ENCODE data around the gene CILP2. TPM values are rescaled to one million over a fixed set of nuclear protein-coding genes. Genes with fewer than 3 reads are reported as not detected.

Gene CILP2
- total and polyA plus RNA-seq, 9 of the 15 experiments (the other 6 are each of a cell fraction or from before 2014, with no cell fraction given) = 0.04 to 0.35 (median 0.05) TPM; not detected in 2

- no peak for TF ChIP-seq ZNF586 (CRISPR knock-in tag; conservative IDR thresholded peaks at IDR 0.05)
- no peak for TF ChIP-seq NR2C1 (IDR thresholded peaks at IDR 0.05)
- no peak for TF ChIP-seq NR2C1 (tag; IDR thresholded peaks at IDR 0.05)
- no peaks in the 10 kb centered on the region for H3K27me3 ChIP-seq (ENCODE audit: control insufficient read depth in 2 of 2, insufficient read depth in 2 of 2, low read length in 2 of 2)
- 0 out of 4 replicates have a peak overlapping the region, but pooled peaks of 1 of the 2 experiments have one; percentile 48 for H3K9ac ChIP-seq (ENCODE audit: insufficient read depth in 1 of 2, low read depth in 2 of 2, low read length in 2 of 2)
- H3K9me1 ChIP-seq (ENCODE audit: control insufficient read depth, insufficient read depth, low read length) = no peaks in the 10 kb centered on the region
- H3K4me1 ChIP-seq (replicated peaks in 1 of 2; ENCODE audit: control insufficient read depth in 2 of 2, insufficient read depth in 2 of 2, low read length in 2 of 2) = peaks cover 0 to 3% of the 10 kb centered on the region in 2 experiments; a peak in 2 of 5 replicates
- H2AFZ ChIP-seq (ENCODE audit: low read depth, low read length) = no peak overlapping the region
- DNase-seq (ENCODE audit: extremely low read depth in 1 of 4, low spot score in 3 of 4) (no peak), ATAC-seq (no peak), FAIRE-seq (no peak)
- no peaks in the 10 kb centered on the region for H3K9me3 ChIP-seq (replicated peaks; ENCODE audit: control insufficient read depth, insufficient read depth, low read depth, low read length)
- intact Hi-C loops (cut with micrococcal nuclease) = no loop called here
- no TSS peak for BruUV-seq (replicated peaks)
- no peaks in the 10 kb centered on the region for H3K79me2 ChIP-seq (ENCODE audit: control insufficient read depth, insufficient read depth, low read length)
- no peaks in the 10 kb centered on the region for H3K36me3 ChIP-seq (ENCODE audit: control insufficient read depth, insufficient read depth, low read length)
- no peak overlapping the region for H3K27ac ChIP-seq (ENCODE audit: extremely low read depth, low read depth, low read length)
- H4K20me1 ChIP-seq (replicated peaks; ENCODE audit: control insufficient read depth, insufficient read depth, low read length) = no peaks in the 10 kb centered on the region
- CTCF ChIA-PET (ENCODE audit: low intra/inter-chr PET ratio) = no interaction called here
- WGBS (ENCODE audit: insufficient coverage, low coverage, missing lambda C conversion rate) = 25% methylated on average over 6 of the region's 6 CpGs
- POLR2A ChIA-PET = interaction anchor here (0.6 kb wide), 1 partner anchor 26 kb away, joined by 4 read pairs; no protein-coding TSS in a partner anchor
- in situ Hi-C loops (cut with MboI) = no loop called here
- no peak overlapping the region for H3K4me3 ChIP-seq
- no peak overlapping the region for H3K4me2 ChIP-seq (ENCODE audit: insufficient read depth, low read length)
Observed at GRCh38 chr19:19575411-19575810, 37.3 kb downstream of the CILP2 start.

GRCh38 chr19:19578252-19578651, 40.2 kb downstream of the CILP2 start:
- Histone ChIP-seq H3K4me3 (no peak overlapping the region), H3K9me1 (ENCODE audit: control insufficient read depth, insufficient read depth, low read length) (no peaks in the 10 kb centered on the region), H3K9me3 (replicated peaks; ENCODE audit: control insufficient read depth, insufficient read depth, low read depth, low read length) (no peaks in the 10 kb centered on the region), H4K20me1 (replicated peaks; ENCODE audit: control insufficient read depth, insufficient read depth, low read length) (no peaks in the 10 kb centered on the region), H3K4me1 (replicated peaks in 1 of 2; ENCODE audit: control insufficient read depth in 2 of 2, insufficient read depth in 2 of 2, low read length in 2 of 2) (no peaks in the 10 kb centered on the region; a peak in 1 of 5 replicates), H3K9ac (ENCODE audit: insufficient read depth in 1 of 2, low read depth in 2 of 2, low read length in 2 of 2) (no peak overlapping the region; a peak in 1 of 4 replicates), H3K4me2 (ENCODE audit: insufficient read depth, low read length) (no peak overlapping the region), H3K27me3 (ENCODE audit: control insufficient read depth in 2 of 2, insufficient read depth in 2 of 2, low read length in 2 of 2) (no peaks in the 10 kb centered on the region; a peak in 1 of 5 replicates), H2AFZ (ENCODE audit: low read depth, low read length) (no peak overlapping the region), H3K36me3 (ENCODE audit: control insufficient read depth, insufficient read depth, low read length) (no peaks in the 10 kb centered on the region), H3K79me2 (ENCODE audit: control insufficient read depth, insufficient read depth, low read length) (no peaks in the 10 kb centered on the region), H3K27ac (ENCODE audit: extremely low read depth, low read depth, low read length) (no peak overlapping the region)
- no peak for ATAC-seq
- in situ Hi-C loops (cut with MboI) = no loop called here
- intact Hi-C loops (cut with micrococcal nuclease) = no loop called here
- 50% methylated on average over 6 of the region's 6 CpGs for WGBS (ENCODE audit: insufficient coverage, low coverage, missing lambda C conversion rate)
- ChIA-PET POLR2A (interaction anchor here (0.8 to 1.2 kb wide), 2 partner anchors 8 to 10 kb away, joined by 3 read pairs; no protein-coding TSS in a partner anchor), CTCF (ENCODE audit: low intra/inter-chr PET ratio) (no interaction called here)
- no peak for DNase-seq (ENCODE audit: extremely low read depth in 1 of 4, low spot score in 3 of 4)
- FAIRE-seq = no peak
- BruUV-seq (replicated peaks) = no TSS peak
- no peak for TF ChIP-seq ZNF583 (CRISPR knock-in tag; IDR thresholded peaks at IDR 0.05)
- TF ChIP-seq E2F5 (CRISPR knock-in tag; IDR thresholded peaks at IDR 0.05) = no peak
- no peak for TF ChIP-seq ZNF699 (CRISPR knock-in tag; IDR thresholded peaks at IDR 0.05; ENCODE audit: insufficient replicate concordance)
- no peak for TF ChIP-seq HMG20B (CRISPR knock-in tag; IDR thresholded peaks at IDR 0.05)
- TF ChIP-seq RBM22 (IDR thresholded peaks at IDR 0.05; ENCODE audit: low read depth, low read length, poor library complexity, severe bottlenecking) = no peak
- no peak for TF ChIP-seq AFF4 (CRISPR knock-in tag; IDR thresholded peaks at IDR 0.05)
- TF ChIP-seq DEAF1 (CRISPR knock-in tag; IDR thresholded peaks at IDR 0.05) = no peak

Data from K562 (cell line).